A549 treated with GW870086 at 1 μM for 4 hours (cell line): ENCODE measurements around the gene GBP4. TPM values are rescaled to one million over a fixed set of nuclear protein-coding genes. Genes with fewer than 3 reads are reported as not detected.

Experiments
- total RNA-seq: library from RNA; stranded (reverse); fragments of 200-300 nt; extraction: Qiagen RNA extraction; gene quantifications from 5 replicates; pipeline ENCODE4 v1.2.3, GENCODE V29; 2022; ENCODE audit warnings: low read depth

GBP4 gene
- total RNA-seq = 0.02 to 0.05 TPM (median 0.02 TPM) in 3 of 5 replicates, not detected in the others

GRCh38 chr1:89198491-89199072 lies at the start of gene GBP4:
GBP4 (minus strand) TSS chr1:89198942; CDS start chr1:89198834, 108 bp downstream.

GRCh38 chr1:89175601-89176256 lies 23.0 kb downstream of the GBP4 start, which contains the start of gene GBP7:
GBP7 (minus strand) TSS chr1:89176003; CDS start chr1:89171935, 4,068 bp downstream.

Other genes with a start within 250 kb of the GBP4 start
- gene KYAT3, start 206.3 kb downstream of the GBP4 start, total RNA-seq = 6.9 to 8.1 TPM (median 7.4 TPM) in 5 replicates
- gene RBMXL1, start 206.3 kb downstream of the GBP4 start, total RNA-seq = 1.6 to 2.4 TPM (median 2.1 TPM) in 5 replicates
- 0.77 to 1.5 TPM (median 0.87 TPM) in 5 replicates for gene GBP3, start 176.1 kb downstream of the GBP4 start, total RNA-seq
- 0.05 to 0.17 TPM (median 0.10 TPM) in 5 replicates for gene GBP1, start 133.7 kb downstream of the GBP4 start, total RNA-seq
- 0.71 to 1.1 TPM (median 0.77 TPM) in 5 replicates for gene GBP2, start 72.8 kb downstream of the GBP4 start, total RNA-seq
- not detected in 5 replicates for gene GBP7, start 22.9 kb downstream of the GBP4 start, total RNA-seq
- 0.05 TPM in 1 of 5 replicates, not detected in the others for gene GBP5, start 73.9 kb upstream of the GBP4 start, total RNA-seq
- not detected in 5 replicates for gene GBP6, start 165.1 kb upstream of the GBP4 start, total RNA-seq